NK-92 (cell line): ENCODE measurements around the gene FAM216A.

ENCODE experiments used
- DNase-seq: peaks from one replicate; lab custom pipeline; 2025; ENCODE audit not compliant: unreplicated experiment; lab: John Stamatoyannopoulos, UW

The FAM216A gene

DNA sequence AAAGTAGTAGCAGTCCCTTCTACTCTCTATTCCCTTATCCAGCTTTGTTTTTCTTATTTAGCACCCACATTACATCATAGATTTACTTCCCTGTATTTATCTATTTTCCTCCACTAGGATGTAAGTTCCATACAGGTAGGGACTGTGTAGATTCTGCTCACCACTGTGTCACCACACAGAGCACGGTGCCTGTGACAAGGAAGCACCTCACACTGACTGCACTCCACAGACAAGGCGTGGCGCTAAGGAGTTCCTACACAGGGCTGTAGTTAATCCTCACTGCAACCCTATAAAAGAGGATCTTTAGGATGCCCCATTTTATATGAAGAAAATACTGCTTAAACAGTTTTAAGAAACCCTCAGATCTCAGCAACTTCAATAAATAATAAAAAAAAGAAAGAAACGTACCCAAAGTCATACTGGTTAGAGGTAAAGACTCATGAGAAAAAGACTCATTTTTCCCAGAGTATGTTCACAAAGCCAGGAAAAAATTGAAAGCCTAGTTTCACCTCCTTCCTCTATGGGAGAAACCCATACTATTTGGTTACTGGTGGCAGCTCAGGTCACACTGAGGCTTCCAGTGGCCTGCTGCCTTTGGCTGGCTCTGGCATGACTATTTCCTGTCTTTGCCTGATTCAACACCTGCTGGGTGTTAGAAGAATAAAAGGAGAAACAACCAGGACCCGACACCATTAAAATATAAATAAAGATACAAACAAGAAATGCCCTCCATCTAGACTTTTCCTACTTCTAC is 70.4 kb downstream of the FAM216A start:
- no peak for DNase-seq
